ENCODE measurements around the gene MSH6.

Gene MSH6

GRCh38 chr2:47782671-47783485 is at the start of gene MSH6:
Gene MSH6 (plus strand): TSS chr2:47783145. CDS start chr2:47783234, 89 bp downstream.
- peak; percentile 90 for DNase-seq

GRCh38 chr2:47735136-47735869 is 47.6 kb upstream of the MSH6 start:
- no peak for DNase-seq

- no peak for DNase-seq
Measured at GRCh38 chr2:47735912-47736311, 47.0 kb upstream of the MSH6 start.

GRCh38 chr2:47737191-47737975 is 45.6 kb upstream of the MSH6 start:
- DNase-seq, result no peak

GRCh38 chr2:47738331-47738730 is 44.6 kb upstream of the MSH6 start:
- no peak for DNase-seq

GRCh38 chr2:47741101-47741500 is 41.8 kb upstream of the MSH6 start:
- no peak for DNase-seq

GRCh38 chr2:47741637-47742036 is 41.3 kb upstream of the MSH6 start:
- DNase-seq, result no peak

GRCh38 chr2:47744074-47744473 is 38.9 kb upstream of the MSH6 start:
- no peak for DNase-seq

GRCh38 chr2:47747878-47748277 is 35.1 kb upstream of the MSH6 start:
- no peak for DNase-seq

- DNase-seq, result no peak
Measured at GRCh38 chr2:47751856-47752414, 31.0 kb upstream of the MSH6 start.

- no peak for DNase-seq
Measured at GRCh38 chr2:47767497-47767844, 15.5 kb upstream of the MSH6 start.

GRCh38 chr2:47767880-47768609 is 14.9 kb upstream of the MSH6 start:
- DNase-seq, result peak; percentile 18

GRCh38 chr2:47769318-47769717 is 13.6 kb upstream of the MSH6 start:
- DNase-seq, result no peak

- DNase-seq, result peak; percentile 43
Measured at GRCh38 chr2:47771211-47771610, 11.7 kb upstream of the MSH6 start.

GRCh38 chr2:47772343-47772742 is 10.6 kb upstream of the MSH6 start:
- DNase-seq, result no peak

- no peak for DNase-seq
Measured at GRCh38 chr2:47774567-47774966, 8.4 kb upstream of the MSH6 start.

GRCh38 chr2:47777277-47777937 is 5.5 kb upstream of the MSH6 start:
- no peak for DNase-seq

GRCh38 chr2:47778698-47779425 is 4.1 kb upstream of the MSH6 start:
- DNase-seq, result no peak

GRCh38 chr2:47779426-47779790 is 3.5 kb upstream of the MSH6 start:
- DNase-seq, result no peak

GRCh38 chr2:47782381-47782670 is 619 bp upstream of the MSH6 start:
- no peak for DNase-seq
